AG09309 (cell line): ENCODE results near the gene GAP43.

Experiments
- DNase-seq: peaks from one replicate; pipeline ENCODE4 v3.0.0-alpha.2; 2010; ENCODE audit warnings: low read depth
- H3K4me3 ChIP-seq: 2 replicates; pipeline ENCODE4 v1.5.1; 2011; ENCODE audit warnings: mild to moderate bottlenecking, low read depth, low read length, moderate library complexity; ENCODE audit not compliant: control insufficient read depth
- TF ChIP-seq, protein P1 (sequence below): IDR thresholded peaks from 2 replicates; pipeline ENCODE4 v1.5.1; 2011; ENCODE audit warnings: mild to moderate bottlenecking, low read depth, low read length, inconsistent platforms; ENCODE audit not compliant: insufficient read depth, control insufficient read depth; ENCODE audit errors: missing control alignments

Gene GAP43

DNA sequence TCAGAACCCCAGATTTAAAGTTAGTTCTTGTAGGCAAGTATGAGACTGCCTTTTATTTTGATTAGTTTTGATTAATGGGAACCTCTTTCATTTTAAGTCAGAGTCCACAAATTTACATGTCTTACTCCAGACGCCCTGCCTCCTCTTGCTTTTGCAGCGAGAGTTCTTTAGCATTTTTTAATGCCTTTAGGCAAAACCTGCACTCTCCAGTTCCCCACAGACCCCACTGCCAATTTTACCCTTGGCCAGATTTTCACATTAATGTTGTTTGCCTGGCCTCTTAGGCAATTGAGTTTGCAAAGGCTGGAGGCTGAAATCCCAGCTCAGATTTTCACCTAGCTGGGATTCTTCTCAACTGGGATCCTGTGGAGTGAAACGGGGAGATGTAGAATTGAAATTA, 85.8 kb downstream of the GAP43 start:
- no peak overlapping the region for H3K4me3 ChIP-seq
- TF ChIP-seq, protein P1, sequence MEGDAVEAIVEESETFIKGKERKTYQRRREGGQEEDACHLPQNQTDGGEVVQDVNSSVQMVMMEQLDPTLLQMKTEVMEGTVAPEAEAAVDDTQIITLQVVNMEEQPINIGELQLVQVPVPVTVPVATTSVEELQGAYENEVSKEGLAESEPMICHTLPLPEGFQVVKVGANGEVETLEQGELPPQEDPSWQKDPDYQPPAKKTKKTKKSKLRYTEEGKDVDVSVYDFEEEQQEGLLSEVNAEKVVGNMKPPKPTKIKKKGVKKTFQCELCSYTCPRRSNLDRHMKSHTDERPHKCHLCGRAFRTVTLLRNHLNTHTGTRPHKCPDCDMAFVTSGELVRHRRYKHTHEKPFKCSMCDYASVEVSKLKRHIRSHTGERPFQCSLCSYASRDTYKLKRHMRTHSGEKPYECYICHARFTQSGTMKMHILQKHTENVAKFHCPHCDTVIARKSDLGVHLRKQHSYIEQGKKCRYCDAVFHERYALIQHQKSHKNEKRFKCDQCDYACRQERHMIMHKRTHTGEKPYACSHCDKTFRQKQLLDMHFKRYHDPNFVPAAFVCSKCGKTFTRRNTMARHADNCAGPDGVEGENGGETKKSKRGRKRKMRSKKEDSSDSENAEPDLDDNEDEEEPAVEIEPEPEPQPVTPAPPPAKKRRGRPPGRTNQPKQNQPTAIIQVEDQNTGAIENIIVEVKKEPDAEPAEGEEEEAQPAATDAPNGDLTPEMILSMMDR = no peak
- no peak for DNase-seq

DNA sequence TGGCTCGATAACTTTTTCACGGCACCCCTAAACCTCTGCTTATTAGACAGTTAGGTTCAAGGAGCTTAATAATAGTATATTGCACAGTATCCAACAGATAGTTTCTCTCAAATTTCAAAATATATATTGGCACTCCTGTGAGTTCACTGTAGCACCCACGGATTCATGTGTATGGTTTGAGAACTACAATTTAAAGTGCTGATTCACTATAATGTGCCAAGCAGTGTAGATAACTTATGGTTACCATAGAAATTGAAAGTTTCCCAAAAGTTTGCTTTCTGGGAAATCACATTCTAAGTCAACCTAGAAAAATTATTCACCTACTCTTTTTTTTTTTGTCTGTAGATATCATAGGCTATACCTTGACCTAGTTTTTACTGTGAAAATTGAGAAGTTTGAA, 86.6 kb downstream of the GAP43 start:
- H3K4me3 ChIP-seq = no peak overlapping the region
- TF ChIP-seq, protein P1 = no peak
- no peak for DNase-seq

DNA sequence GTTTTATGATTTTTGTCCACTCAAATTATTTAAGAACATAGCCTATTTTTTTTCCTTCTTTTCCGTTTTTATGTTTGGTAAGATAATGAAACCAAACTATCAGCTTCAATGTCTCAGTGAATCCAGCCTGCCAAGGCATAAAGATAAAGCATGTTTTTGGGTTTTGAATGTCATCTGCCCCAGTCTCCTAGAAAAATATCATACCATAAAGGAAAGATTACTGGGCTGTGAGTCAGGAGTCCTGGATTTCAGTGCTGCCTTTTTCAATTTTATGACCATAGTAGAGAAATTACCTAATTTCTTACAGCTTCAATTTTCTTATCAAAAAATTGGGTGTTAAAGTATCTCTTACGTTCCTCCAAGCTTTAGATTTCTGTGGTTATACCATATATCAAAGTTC, 87.5 kb downstream of the GAP43 start:
- TF ChIP-seq, protein P1 = no peak
- no peak overlapping the region for H3K4me3 ChIP-seq
- no peak for DNase-seq

DNA sequence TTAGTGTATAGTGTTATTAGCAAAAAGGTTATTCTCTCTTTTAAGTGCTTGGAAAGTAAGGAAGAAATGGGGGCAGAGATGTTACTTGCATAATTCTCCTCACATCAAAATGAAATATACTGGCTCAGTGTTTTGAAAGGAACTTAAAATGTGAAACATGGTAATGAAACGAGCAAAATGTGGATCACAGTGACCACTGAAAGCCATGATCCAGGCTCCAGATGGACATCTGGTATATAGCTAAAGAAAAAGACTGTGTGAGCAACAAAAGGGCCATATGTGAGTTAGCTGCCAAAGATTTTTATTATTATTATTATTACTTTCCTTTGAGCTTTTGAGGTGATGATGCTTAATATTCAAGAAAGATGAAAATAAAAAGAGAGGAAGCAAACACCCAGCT, 89.6 kb downstream of the GAP43 start:
- DNase-seq = no peak
- TF ChIP-seq, protein P1 = no peak
- H3K4me3 ChIP-seq = no peak overlapping the region

DNA sequence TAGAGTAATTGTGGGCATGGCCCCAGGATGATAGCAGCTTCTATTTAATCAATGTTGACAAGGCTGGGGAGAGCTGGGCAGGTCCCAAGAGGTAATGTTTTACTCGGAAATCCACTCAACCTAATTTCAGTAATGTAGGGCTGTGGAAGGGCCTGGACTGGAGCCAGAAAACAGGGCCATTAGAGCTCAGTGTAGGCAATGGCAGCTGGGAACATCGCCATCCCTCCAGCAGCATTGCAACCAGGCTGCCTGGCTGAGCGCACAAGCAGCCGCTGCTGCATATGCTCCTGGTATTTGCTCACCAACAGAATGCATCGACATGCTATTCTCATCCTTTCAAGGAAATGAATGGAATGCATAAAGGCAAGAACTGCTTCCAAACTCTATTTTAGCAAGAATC, 90.0 kb downstream of the GAP43 start:
- no peak overlapping the region for H3K4me3 ChIP-seq
- DNase-seq = no peak
- TF ChIP-seq, protein P1 = no peak

DNA sequence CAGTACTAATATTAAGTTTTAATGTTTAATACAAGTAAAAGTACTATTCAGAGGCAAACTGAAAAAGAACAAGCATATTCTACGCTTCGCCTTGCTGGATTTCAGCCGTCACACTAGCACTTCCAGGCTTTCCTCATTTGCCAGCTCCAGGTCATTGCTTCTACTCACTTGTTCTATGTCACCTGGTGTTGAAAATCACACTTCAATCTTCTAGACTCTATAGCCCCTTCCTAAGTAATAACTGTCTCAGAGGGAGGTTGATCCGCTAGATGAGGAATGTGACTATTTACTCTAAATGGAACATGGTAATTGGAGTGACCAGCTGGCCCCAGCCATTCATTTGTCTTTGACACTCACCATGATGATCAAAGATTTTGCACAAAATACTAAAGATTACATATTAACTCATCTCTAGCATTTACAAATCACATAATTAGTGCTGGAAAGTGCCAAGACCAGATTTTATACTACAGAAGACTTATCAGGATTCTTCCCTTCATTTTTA, 92.0 kb downstream of the GAP43 start:
- no peak for DNase-seq
- TF ChIP-seq, protein P1 = no peak

DNA sequence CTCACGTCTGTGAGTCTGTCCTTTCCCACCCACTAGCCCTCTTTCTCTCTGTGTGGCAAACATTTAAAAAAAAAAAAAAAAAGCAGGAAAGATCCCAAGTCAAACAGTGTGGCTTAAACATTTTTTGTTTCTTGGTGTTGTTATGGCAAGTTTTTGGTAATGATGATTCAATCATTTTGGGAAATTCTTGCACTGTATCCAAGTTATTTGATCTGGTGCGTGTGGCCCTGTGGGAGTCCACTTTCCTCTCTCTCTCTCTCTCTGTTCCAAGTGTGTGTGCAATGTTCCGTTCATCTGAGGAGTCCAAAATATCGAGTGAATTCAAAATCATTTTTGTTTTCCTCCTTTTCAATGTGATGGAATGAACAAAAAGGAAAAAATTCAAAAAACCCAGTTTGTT, 97.7 kb downstream of the GAP43 start:
- no peak for DNase-seq
- TF ChIP-seq, protein P1 = no peak
- no peak overlapping the region for H3K4me3 ChIP-seq

More for the DNA sequence above, 92.0 kb downstream of the GAP43 start:
- H3K4me3 ChIP-seq = no peak overlapping the region
